Tibial nerve (tissue), 4 donors: ENCODE measurements around the gene CCN2. TPM values are rescaled to one million over a fixed set of nuclear protein-coding genes. Genes with fewer than 3 reads are reported as not detected.

Source experiments
- DNase-seq, 2 donors: peaks; one replicate each; pipeline ENCODE4 v3.0.0-alpha.2; 2019; ENCODE audit warnings: low spot score in 2 of 2
- H3K27ac ChIP-seq, 4 donors: fragments of 200-600 bp; sonication (generic) in 3 of 4; one replicate each; pipeline ENCODE4 v1.5.1; 2017 to 2019; ENCODE audit warnings: mild to moderate bottlenecking in 1 of 4
- H3K27me3 ChIP-seq, 2 donors: fragments of 200-600 bp; sonication (generic) in 1 of 2; one replicate each; pipeline versions ENCODE4 v1.5.1 to v1.6.0; 2017 to 2019
- H3K36me3 ChIP-seq, 3 donors: fragments of 200-600 bp; sonication (generic); one replicate each; pipeline ENCODE4 v1.5.1; 2018 to 2019
- H3K4me1 ChIP-seq, 4 donors: fragments of 200-600 bp; sonication (generic) in 3 of 4; one replicate each; pipeline ENCODE4 v1.5.1; 2017 to 2019
- H3K4me3 ChIP-seq, 4 donors: fragments of 200-600 bp; sonication (generic) in 3 of 4; one replicate each; pipeline ENCODE4 v1.5.1; 2017 to 2019; ENCODE audit warnings: mild to moderate bottlenecking in 1 of 4, moderate library complexity in 1 of 4
- H3K9me3 ChIP-seq, 4 donors: fragments of 200-600 bp; sonication (generic) in 3 of 4; one replicate each; pipeline ENCODE4 v1.5.1; 2017 to 2019
- CTCF ChIP-seq, 5 experiments: fragments of 200-600 bp in 3 of 5; fragments of 450-650 bp in 2 of 5; sonication (generic) in 3 of 5; IDR thresholded peaks; one replicate each; pipeline ENCODE4 v1.5.1; 2016 to 2019; ENCODE audit warnings: antibody characterized with exemption in 5 of 5, mild to moderate bottlenecking in 3 of 5, moderate library complexity in 2 of 5
- EP300 ChIP-seq, 2 donors: sonication (generic); formaldehyde crosslinking; IDR thresholded peaks; one replicate each; pipeline ENCODE4 v1.6.1; 2017; ENCODE audit warnings: antibody characterized with exemption in 2 of 2, mild to moderate bottlenecking in 1 of 2
- POLR2A ChIP-seq, 2 donors: fragments of 450-650 bp; IDR thresholded peaks; one replicate each; pipeline ENCODE4 v1.6.1; 2017; ENCODE audit warnings: antibody characterized with exemption in 2 of 2, mild to moderate bottlenecking in 2 of 2, moderate library complexity in 2 of 2
- WGBS, 2 donors: methylation state at CpG; one replicate each; pipeline ENCODE4 v1.1.5; 2018; 5-methylcytosine and 5-hydroxymethylcytosine counted together
- total RNA-seq, 4 donors: library from RNA; depleted of rRNA; stranded (reverse); fragments of >200 nt; gene quantifications; one replicate each; pipeline ENCODE4 v1.1.0, GENCODE V29; 2016

The CCN2 gene
- total RNA-seq, 4 donors from 2014 or later: 206 to 411 (median 307) TPM

- Histone ChIP-seq H3K4me1 (peaks cover 0 to 34% (median 6%) of the 10 kb centered on the region in 4 donors), H3K9me3 (no peaks in the 10 kb centered on the region), H3K27me3 (no peaks in the 10 kb centered on the region), H3K36me3 (no peaks in the 10 kb centered on the region), H3K27ac (no peak overlapping the region), H3K4me3 (no peak overlapping the region)
- WGBS, 2 donors: 93 to 96% methylated on average over 1 of the region's 1 CpG
- TF ChIP-seq CTCF (IDR thresholded peaks at IDR 0.05) (no peak), POLR2A (IDR thresholded peaks at IDR 0.05) (no peak)
- no peak for DNase-seq
These were observed 4.7 kb upstream of the CCN2 start for GRCh38 chr6:131955876-131956275.

- 36 to 45% methylated on average over 6 of the region's 6 CpGs for WGBS, 2 donors
- Histone ChIP-seq H3K9me3 (no peaks in the 10 kb centered on the region), H3K27ac (peak overlapping the region in 3 of 4 donors; percentile 17 to 71 (median 71)), H3K4me1 (peaks cover 0 to 28% (median 6%) of the 10 kb centered on the region in 4 donors), H3K27me3 (no peaks in the 10 kb centered on the region), H3K4me3 (peak overlapping the region in 1 of 4 donors; percentile 31), H3K36me3 (no peaks in the 10 kb centered on the region)
- no peak for DNase-seq
- TF ChIP-seq EP300 (IDR thresholded peaks at IDR 0.05): no peak
- no peak for TF ChIP-seq CTCF (IDR thresholded peaks at IDR 0.05)
- TF ChIP-seq POLR2A (IDR thresholded peaks at IDR 0.05): no peak
These were observed 4.0 kb upstream of the CCN2 start for GRCh38 chr6:131955192-131955591.

- no peaks in the 10 kb centered on the region for H3K36me3 ChIP-seq
- peak overlapping the region in 1 of 4 donors; percentile 31 for H3K4me3 ChIP-seq
- no peaks in the 10 kb centered on the region for H3K27me3 ChIP-seq
- TF ChIP-seq EP300 (IDR thresholded peaks at IDR 0.05) (no peak), CTCF (IDR thresholded peaks at IDR 0.05) (no peak), POLR2A (IDR thresholded peaks at IDR 0.05) (no peak)
- DNase-seq: peak in 1 of 2 donors; percentile 28
- H3K4me1 ChIP-seq: peaks cover 0 to 29% (median 8%) of the 10 kb centered on the region in 4 donors
- 13 to 17% methylated on average over 7 of the region's 7 CpGs for WGBS, 2 donors
- peak overlapping the region in 3 of 4 donors; percentile 17 to 71 (median 71) for H3K27ac ChIP-seq
- no peaks in the 10 kb centered on the region for H3K9me3 ChIP-seq
These were observed 3.6 kb upstream of the CCN2 start for GRCh38 chr6:131954775-131955107.

- Histone ChIP-seq H3K4me3 (peak overlapping the region in 1 of 4 donors; percentile 31), H3K9me3 (no peaks in the 10 kb centered on the region), H3K36me3 (no peaks in the 10 kb centered on the region), H3K4me1 (peaks cover 0 to 32% (median 8%) of the 10 kb centered on the region in 4 donors), H3K27me3 (no peaks in the 10 kb centered on the region), H3K27ac (peak overlapping the region in 3 of 4 donors; percentile 25 to 71 (median 71))
- DNase-seq: no peak
- no peak for TF ChIP-seq EP300 (IDR thresholded peaks at IDR 0.05)
- TF ChIP-seq POLR2A (IDR thresholded peaks at IDR 0.05): no peak
- no peak for TF ChIP-seq CTCF (IDR thresholded peaks at IDR 0.05)
- 15 to 16% methylated on average over 3 of the region's 3 CpGs for WGBS, 2 donors
These were observed 3.0 kb upstream of the CCN2 start for GRCh38 chr6:131954059-131954774.

- DNase-seq: no peak
- 89 to 92% methylated on average over 4 of the region's 4 CpGs for WGBS, 2 donors
- Histone ChIP-seq H3K9me3 (no peaks in the 10 kb centered on the region), H3K27ac (no peak overlapping the region), H3K4me1 (peaks cover 0 to 35% (median 8%) of the 10 kb centered on the region in 4 donors), H3K4me3 (no peak overlapping the region), H3K36me3 (no peaks in the 10 kb centered on the region), H3K27me3 (no peaks in the 10 kb centered on the region)
- TF ChIP-seq EP300 (IDR thresholded peaks at IDR 0.05) (no peak), CTCF (IDR thresholded peaks at IDR 0.05) (no peak), POLR2A (IDR thresholded peaks at IDR 0.05) (no peak)
These were observed 1.8 kb upstream of the CCN2 start for GRCh38 chr6:131952886-131953509.
